Type B pancreatic cell (in vitro differentiated cells): ENCODE data around the gene ILDR1. TPM values are rescaled to one million over a fixed set of nuclear protein-coding genes. Genes with fewer than 3 reads are reported as not detected.
"Not testable (repeated sequence)": the region's sequence is repeated elsewhere in the genome, so short reads cannot be mapped to it uniquely, and the experiment has no call there.

Experiments used
- DNase-seq: peaks from one replicate; pipeline ENCODE4 v3.0.0; 2021; ENCODE audit warnings: mixed read lengths; ENCODE audit not compliant: unreplicated experiment; ENCODE audit errors: extremely low spot score
- H3K27ac Mint-ChIP-seq: 2 replicates; pipeline ENCODE4 v1.8.0; 2021; ENCODE audit warnings: mild to moderate bottlenecking, mixed read lengths
- H3K27me3 Mint-ChIP-seq: 2 replicates; pipeline ENCODE4 v1.8.0; 2021; ENCODE audit warnings: mixed read lengths
- H3K36me3 Mint-ChIP-seq: 2 replicates; pipeline ENCODE4 v1.8.0; 2021; ENCODE audit warnings: mixed read lengths
- H3K4me1 Mint-ChIP-seq: one replicate; pipeline ENCODE4 v1.8.0; 2021; ENCODE audit warnings: mixed read lengths; ENCODE audit not compliant: unreplicated experiment
- H3K4me3 Mint-ChIP-seq: 2 replicates; pipeline ENCODE4 v1.8.0; 2021; ENCODE audit warnings: mild to moderate bottlenecking, mixed read lengths
- H3K9me3 Mint-ChIP-seq: 2 replicates; pipeline ENCODE4 v1.8.0; 2021; ENCODE audit warnings: mixed read lengths
- total RNA-seq: library from RNA; stranded (reverse); gene quantifications from 2 replicates; pipeline ENCODE4 v1.2.1, GENCODE V29; 2021; ENCODE audit warnings: low replicate concordance
- TF ChIP-seq, protein P1 (sequence below): fragments of 200-600 bp; sonication (generic); conservative IDR thresholded peaks from 2 replicates; pipeline ENCODE4 v1.5.0; 2021; ENCODE audit warnings: antibody characterized with exemption, mild to moderate bottlenecking

ILDR1 gene
- total RNA-seq, 1 donor from 2014 or later, result 2.6 TPM

DNA sequence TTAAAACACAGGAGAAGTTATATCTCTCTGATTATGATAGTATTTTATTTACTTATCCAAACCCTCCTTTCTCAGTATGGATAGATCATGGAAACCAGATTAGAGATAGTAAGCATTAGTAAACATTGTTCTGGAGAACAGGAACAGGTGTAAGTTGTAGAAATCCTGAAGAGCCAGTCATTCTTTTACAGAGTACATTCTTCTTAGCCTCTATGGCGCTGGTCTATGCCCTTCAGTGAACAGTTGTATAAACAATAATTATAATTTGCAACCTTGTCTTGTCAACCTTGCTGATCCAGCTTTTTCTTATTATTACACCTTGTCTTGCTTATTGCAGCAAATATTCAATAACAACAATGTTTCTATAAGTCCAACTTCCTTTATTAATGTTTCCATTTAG is 80.5 kb downstream of the ILDR1 start:
- peaks cover 3% of the 10 kb centered on the region for H3K4me1 Mint-ChIP-seq
- peaks cover 10% of the 10 kb centered on the region for H3K36me3 Mint-ChIP-seq
- H3K27me3 Mint-ChIP-seq, result no peaks in the 10 kb centered on the region
- no peaks in the 10 kb centered on the region for H3K9me3 Mint-ChIP-seq
- peak overlapping the region; percentile 83 for H3K27ac Mint-ChIP-seq
- H3K4me3 Mint-ChIP-seq, result no peak overlapping the region
- TF ChIP-seq, protein P1, sequence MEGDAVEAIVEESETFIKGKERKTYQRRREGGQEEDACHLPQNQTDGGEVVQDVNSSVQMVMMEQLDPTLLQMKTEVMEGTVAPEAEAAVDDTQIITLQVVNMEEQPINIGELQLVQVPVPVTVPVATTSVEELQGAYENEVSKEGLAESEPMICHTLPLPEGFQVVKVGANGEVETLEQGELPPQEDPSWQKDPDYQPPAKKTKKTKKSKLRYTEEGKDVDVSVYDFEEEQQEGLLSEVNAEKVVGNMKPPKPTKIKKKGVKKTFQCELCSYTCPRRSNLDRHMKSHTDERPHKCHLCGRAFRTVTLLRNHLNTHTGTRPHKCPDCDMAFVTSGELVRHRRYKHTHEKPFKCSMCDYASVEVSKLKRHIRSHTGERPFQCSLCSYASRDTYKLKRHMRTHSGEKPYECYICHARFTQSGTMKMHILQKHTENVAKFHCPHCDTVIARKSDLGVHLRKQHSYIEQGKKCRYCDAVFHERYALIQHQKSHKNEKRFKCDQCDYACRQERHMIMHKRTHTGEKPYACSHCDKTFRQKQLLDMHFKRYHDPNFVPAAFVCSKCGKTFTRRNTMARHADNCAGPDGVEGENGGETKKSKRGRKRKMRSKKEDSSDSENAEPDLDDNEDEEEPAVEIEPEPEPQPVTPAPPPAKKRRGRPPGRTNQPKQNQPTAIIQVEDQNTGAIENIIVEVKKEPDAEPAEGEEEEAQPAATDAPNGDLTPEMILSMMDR, result no peak
- no peak for DNase-seq

DNA sequence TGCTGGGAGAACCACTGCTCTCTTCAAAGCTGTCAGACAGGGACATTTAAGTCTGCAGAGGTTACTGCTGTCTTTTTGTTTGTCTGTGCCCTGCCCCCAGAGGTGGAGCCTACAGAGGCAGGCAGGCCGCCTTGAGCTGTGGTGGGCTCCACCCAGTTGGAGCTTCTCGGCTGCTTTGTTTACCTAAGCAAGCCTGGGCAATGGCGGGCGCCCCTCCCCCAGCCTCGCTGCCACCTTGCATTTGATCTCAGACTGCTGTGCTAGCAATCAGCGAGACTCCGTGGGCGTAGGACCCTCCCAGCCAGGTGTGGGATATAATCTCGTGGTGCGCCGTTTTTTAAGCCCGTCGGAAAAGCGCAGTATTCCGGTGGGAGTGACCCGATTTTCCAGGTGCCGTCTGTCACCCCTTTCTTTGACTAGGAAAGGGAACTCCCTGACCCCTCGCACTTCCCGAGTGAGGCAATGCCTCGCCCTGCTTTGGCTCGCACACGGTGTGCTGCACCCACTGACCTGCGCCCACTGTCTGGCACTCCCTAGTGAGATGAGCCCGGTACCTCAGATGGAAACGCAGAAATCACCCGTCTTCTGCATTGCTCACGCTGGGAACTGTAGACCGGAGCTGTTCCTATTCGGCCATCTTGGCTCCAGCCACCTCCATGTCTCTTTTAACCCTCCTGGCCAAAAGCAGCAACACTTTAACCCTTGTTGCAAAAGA is 83.7 kb downstream of the ILDR1 start:
- not testable (repeated sequence) for H3K27me3 Mint-ChIP-seq, H3K9me3 Mint-ChIP-seq, DNase-seq, H3K4me3 Mint-ChIP-seq, H3K27ac Mint-ChIP-seq, H3K4me1 Mint-ChIP-seq
- H3K36me3 Mint-ChIP-seq, result peaks cover 10% of the 10 kb centered on the region

Other genes with a start within 250 kb of the ILDR1 start
- 31.2 and 31.6 TPM in 2 replicates for gene IQCB1, start 187.2 kb downstream of the ILDR1 start, total RNA-seq
- gene EAF2, start 187.0 kb downstream of the ILDR1 start, total RNA-seq, result 3.7 and 9.1 TPM in 2 replicates
- 3.4 and 4.9 TPM in 2 replicates for gene SLC15A2, start 127.8 kb downstream of the ILDR1 start, total RNA-seq
- gene CD86, start 33.1 kb upstream of the ILDR1 start, total RNA-seq, result not detected in 2 replicates
- 0.87 and 4.4 TPM in 2 replicates for gene CASR, start 161.4 kb upstream of the ILDR1 start, total RNA-seq